Endodermal cell (in vitro differentiated cells): ENCODE data around the gene MRPL33. TPM values are rescaled to one million over a fixed set of nuclear protein-coding genes. Genes with fewer than 3 reads are reported as not detected.

Source experiments
- DNase-seq: peaks from one replicate; pipeline ENCODE4 v3.0.0-alpha.2; 2017
- H3K27ac ChIP-seq: 2 replicates; pipeline ENCODE4 v1.5.1; 2013; ENCODE audit warnings: mild to moderate bottlenecking, low read depth, low read length, moderate library complexity
- H3K27me3 ChIP-seq: 2 replicates; pipeline ENCODE4 v1.6.1; 2013; ENCODE audit warnings: mild to moderate bottlenecking, low read length, moderate library complexity; ENCODE audit not compliant: insufficient read depth, control insufficient read depth, poor library complexity, severe bottlenecking
- H3K36me3 ChIP-seq: 2 replicates; pipeline ENCODE4 v1.7.0; 2013; ENCODE audit warnings: mild to moderate bottlenecking, low read length, moderate library complexity; ENCODE audit not compliant: control insufficient read depth, insufficient read depth
- H3K4me1 ChIP-seq: one replicate; pipeline ENCODE4 v1.7.0; 2013; ENCODE audit warnings: low read length; ENCODE audit not compliant: control insufficient read depth, insufficient read depth
- H3K4me3 ChIP-seq: 2 replicates; pipeline ENCODE4 v1.5.1; 2013; ENCODE audit warnings: mild to moderate bottlenecking, low read length, moderate library complexity
- H3K9ac ChIP-seq: 2 replicates; pipeline ENCODE4 v1.6.1; 2013; ENCODE audit warnings: mild to moderate bottlenecking, low read length, moderate library complexity; ENCODE audit not compliant: poor library complexity, severe bottlenecking; ENCODE audit errors: extremely low read depth
- H3K9me3 ChIP-seq: 2 replicates; pipeline ENCODE4 v1.6.1; 2013; ENCODE audit warnings: mild to moderate bottlenecking, low read length, moderate library complexity; ENCODE audit not compliant: control insufficient read depth
- H3K27ac Mint-ChIP-seq: 2 replicates; pipeline ENCODE4 v1.8.0; 2020; ENCODE audit warnings: mixed read lengths
- H3K27me3 Mint-ChIP-seq: 2 replicates; pipeline ENCODE4 v1.8.0; 2021; ENCODE audit warnings: mild to moderate bottlenecking, mixed read lengths; ENCODE audit not compliant: insufficient read depth
- H3K36me3 Mint-ChIP-seq: 2 replicates; pipeline ENCODE4 v1.8.0; 2020; ENCODE audit warnings: low read depth, mixed read lengths
- H3K4me1 Mint-ChIP-seq: 2 replicates; pipeline ENCODE4 v1.8.0; 2020; ENCODE audit warnings: mixed read lengths
- H3K4me3 Mint-ChIP-seq: 2 replicates; pipeline ENCODE4 v1.8.0; 2020; ENCODE audit warnings: mild to moderate bottlenecking, moderate library complexity, mixed read lengths
- H3K9me3 Mint-ChIP-seq: 2 replicates; pipeline ENCODE4 v1.8.0; 2020; ENCODE audit warnings: mild to moderate bottlenecking, mixed read lengths
- CTCF ChIP-seq: fragments of 200-600 bp; sonication (generic); conservative IDR thresholded peaks from 2 replicates; pipeline ENCODE4 v1.5.0; 2021; ENCODE audit warnings: antibody characterized with exemption, mild to moderate bottlenecking
- WGBS, 2 experiments: methylation state at CpG; one replicate each; pipeline versions ENCODE4 v1.1.5 to v1.1.7; 2013; ENCODE audit warnings: missing lambda C conversion rate in 2 of 2, mixed read lengths in 1 of 2; ENCODE audit not compliant: insufficient coverage in 1 of 2, insufficient read length in 1 of 2; 5-methylcytosine and 5-hydroxymethylcytosine counted together
- total RNA-seq, 2 donors: library from RNA; stranded (reverse); fragmentation: NEBNext Ultra II Directional in 1 of 2; extraction: Animal tissue kit (Norgen Biotek cat#: 25700) in 1 of 2; gene quantifications; 2 replicates in 1 of 2; 3 replicates in 1 of 2; pipeline ENCODE4 v1.2.1, GENCODE V29; 2021

The MRPL33 gene
- total RNA-seq, 2 donors from 2014 or later, result 69.5 to 80.6 TPM

GRCh38 chr2:27808984-27809383 is 37.5 kb downstream of the MRPL33 start:
- Mint-ChIP-seq H3K27ac (no peak overlapping the region), H3K27me3 (peaks cover 5% of the 10 kb centered on the region), H3K4me3 (no peak overlapping the region), H3K36me3 (no peaks in the 10 kb centered on the region), H3K4me1 (no peaks in the 10 kb centered on the region), H3K9me3 (no peaks in the 10 kb centered on the region)
- WGBS, 2 experiments, result 96 to 100% methylated on average over 1 to 3 of the region's 3 CpGs
- DNase-seq, result no peak
- Histone ChIP-seq H3K36me3 (no peaks in the 10 kb centered on the region), H3K9ac (no peak overlapping the region), H3K27me3 (peaks cover 5% of the 10 kb centered on the region), H3K27ac (no peak overlapping the region), H3K4me3 (no peak overlapping the region), H3K4me1 (no peaks in the 10 kb centered on the region), H3K9me3 (no peaks in the 10 kb centered on the region)
- TF ChIP-seq CTCF, result no peak

GRCh38 chr2:27809761-27810241 is 38.3 kb downstream of the MRPL33 start:
- H3K36me3 ChIP-seq, result no peaks in the 10 kb centered on the region
- no peaks in the 10 kb centered on the region for H3K9me3 Mint-ChIP-seq
- H3K27ac Mint-ChIP-seq, result no peak overlapping the region
- no peak for TF ChIP-seq CTCF
- no peaks in the 10 kb centered on the region for H3K4me1 Mint-ChIP-seq
- H3K4me3 ChIP-seq, result no peak overlapping the region
- H3K4me1 ChIP-seq, result no peaks in the 10 kb centered on the region
- DNase-seq, result no peak
- no peak overlapping the region for H3K4me3 Mint-ChIP-seq
- H3K27me3 Mint-ChIP-seq, result peaks cover 7% of the 10 kb centered on the region
- H3K36me3 Mint-ChIP-seq, result no peaks in the 10 kb centered on the region
- H3K9me3 ChIP-seq, result no peaks in the 10 kb centered on the region
- no peak overlapping the region for H3K27ac ChIP-seq
- 89 to 95% methylated on average over 2 to 3 of the region's 3 CpGs for WGBS, 2 experiments
- H3K9ac ChIP-seq, result no peak overlapping the region
- H3K27me3 ChIP-seq, result peaks cover 5% of the 10 kb centered on the region

GRCh38 chr2:27810455-27810854 is 38.9 kb downstream of the MRPL33 start:
- DNase-seq, result no peak
- H3K9me3 ChIP-seq, result no peaks in the 10 kb centered on the region
- H3K4me3 ChIP-seq, result no peak overlapping the region
- Mint-ChIP-seq H3K9me3 (no peaks in the 10 kb centered on the region), H3K27ac (no peak overlapping the region), H3K36me3 (no peaks in the 10 kb centered on the region), H3K4me3 (no peak overlapping the region), H3K27me3 (peaks cover 12% of the 10 kb centered on the region), H3K4me1 (no peaks in the 10 kb centered on the region)
- H3K4me1 ChIP-seq, result no peaks in the 10 kb centered on the region
- H3K36me3 ChIP-seq, result no peaks in the 10 kb centered on the region
- H3K27me3 ChIP-seq, result peaks cover 5% of the 10 kb centered on the region
- no peak overlapping the region for H3K9ac ChIP-seq
- no peak for TF ChIP-seq CTCF
- no peak overlapping the region for H3K27ac ChIP-seq
- 87 to 92% methylated on average over 3 of the region's 3 CpGs for WGBS, 2 experiments
